CD4-positive, alpha-beta T cell treated with Interleukin-1 beta for 1 hour (primary cell): ENCODE data around the gene HPSE2.
"Not testable (repeated sequence)": the region's sequence is repeated elsewhere in the genome, so short reads cannot be mapped to it uniquely, and the experiment has no call there.

Experiments used
- DNase-seq, 2 donors: peaks; one replicate each; pipeline ENCODE4 v3.0.0-alpha.2; 2020 to 2022

HPSE2 gene

GRCh38 chr10:98538472-98538871, 697.2 kb downstream of the HPSE2 start:
- no peak for DNase-seq

GRCh38 chr10:98536551-98536950, 699.1 kb downstream of the HPSE2 start:
- DNase-seq: no peak

DNA sequence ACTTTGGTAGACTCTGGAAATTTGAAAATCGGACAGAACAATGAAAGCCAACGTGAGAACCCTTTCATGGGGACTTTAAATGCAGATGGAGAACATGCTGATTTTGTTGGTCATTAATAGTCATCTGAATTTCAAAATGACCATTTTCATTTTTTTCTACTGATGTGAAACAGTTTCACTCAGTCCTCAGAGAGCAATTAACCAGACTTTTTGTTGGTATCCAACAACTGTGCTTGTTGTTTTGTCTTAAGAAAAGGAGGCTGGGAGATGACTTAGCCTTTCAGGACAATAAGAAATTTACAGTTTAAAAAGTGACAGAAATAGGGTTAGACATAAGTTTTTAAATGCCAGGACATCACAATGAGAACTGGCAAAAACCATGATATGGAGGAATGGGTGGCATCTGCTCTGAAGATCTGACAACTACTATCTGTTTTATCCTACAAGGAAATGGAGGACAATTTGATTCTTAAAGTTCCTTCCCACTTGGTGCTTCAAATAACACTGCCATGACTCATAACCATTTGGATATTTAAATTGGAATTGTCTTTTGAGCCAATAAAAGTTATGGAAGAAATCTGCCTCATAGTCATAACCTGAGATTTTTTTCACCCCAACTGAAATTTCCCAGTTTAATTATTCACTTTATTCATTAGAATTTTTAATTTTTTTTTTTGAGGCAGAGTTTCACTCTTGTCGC, 701.8 kb downstream of the HPSE2 start:
- DNase-seq: no peak

- no peak for DNase-seq
Measured at GRCh38 chr10:98533241-98533640, 702.4 kb downstream of the HPSE2 start.

DNA sequence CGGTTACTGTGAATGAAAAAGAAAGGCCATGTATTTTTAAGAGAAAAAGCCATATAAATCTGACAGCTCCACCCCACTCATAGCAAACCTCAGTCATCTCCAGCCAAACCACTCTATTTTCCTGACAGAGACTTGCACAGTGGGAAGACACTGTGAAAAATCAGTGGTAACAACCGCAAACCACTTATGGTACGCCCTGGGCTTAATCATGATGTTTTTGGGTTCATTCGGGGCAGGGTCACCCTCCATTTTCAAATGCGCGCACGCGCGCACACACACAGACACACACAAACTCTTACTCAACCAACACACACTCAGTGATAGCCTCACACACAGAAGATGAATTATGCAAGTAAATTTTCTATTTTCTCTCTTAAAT, 706.9 kb downstream of the HPSE2 start:
- DNase-seq: no peak

GRCh38 chr10:98528166-98528804, 707.4 kb downstream of the HPSE2 start:
- no peak for DNase-seq

DNA sequence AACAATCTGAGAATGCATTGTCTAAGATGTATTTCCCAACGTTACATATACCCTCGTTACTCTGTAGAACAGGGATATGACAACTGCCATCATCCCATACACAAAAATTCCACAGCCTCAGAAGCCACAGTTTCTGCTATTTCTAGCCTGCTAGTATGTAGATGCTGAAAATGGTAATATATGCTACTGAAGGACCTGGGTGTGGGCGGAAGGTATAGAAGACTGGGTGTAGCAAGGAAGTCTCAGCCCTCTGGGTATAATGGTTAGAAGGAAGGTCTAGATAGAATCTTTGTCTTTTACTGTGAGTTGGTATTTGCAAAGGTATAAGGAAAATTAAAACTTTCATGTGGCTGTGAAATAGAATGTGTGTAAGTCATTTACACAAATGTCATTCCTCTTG, 709.7 kb downstream of the HPSE2 start:
- DNase-seq: no peak

DNA sequence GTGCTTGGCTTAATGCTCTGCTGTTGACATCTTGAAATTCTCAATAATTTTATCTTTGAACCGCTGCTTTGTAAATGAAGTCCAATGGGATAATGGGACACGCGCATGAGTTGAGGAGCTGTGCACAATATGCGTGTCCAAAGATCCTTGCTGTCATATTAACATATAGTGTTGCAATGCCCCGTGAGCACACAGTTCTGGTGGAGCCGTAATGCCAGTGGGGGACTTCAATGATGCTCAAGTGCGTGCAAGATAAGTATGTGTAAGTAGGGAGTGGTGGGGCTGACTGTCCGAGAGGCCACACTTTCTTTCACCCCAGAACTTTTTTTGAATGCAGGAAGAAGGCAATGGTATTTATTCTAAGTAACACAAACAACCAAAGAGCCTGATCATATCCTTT, 711.5 kb downstream of the HPSE2 start:
- DNase-seq: no peak

DNA sequence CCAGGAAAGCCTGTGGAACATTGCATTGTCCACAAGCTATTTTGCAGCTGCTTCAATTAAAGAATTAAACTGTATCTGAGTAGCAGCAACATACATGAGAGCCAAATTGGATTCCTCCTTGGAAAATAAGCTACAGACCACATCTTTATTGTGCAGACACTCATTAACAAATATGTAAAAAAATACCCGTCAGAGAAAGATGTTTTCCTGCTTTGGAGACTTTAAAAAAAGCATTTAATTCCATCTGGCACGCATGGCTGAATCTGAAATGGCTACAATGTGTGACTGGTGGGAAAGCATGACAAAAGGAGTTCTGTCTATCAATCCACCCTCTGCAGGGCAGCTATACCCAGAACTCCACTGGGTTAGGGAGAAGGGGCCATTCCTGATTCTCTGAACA, 715.8 kb downstream of the HPSE2 start:
- DNase-seq: no peak

GRCh38 chr10:98517672-98518071, 718.0 kb downstream of the HPSE2 start:
- DNase-seq: no peak

GRCh38 chr10:98516352-98516751, 719.3 kb downstream of the HPSE2 start:
- DNase-seq: no peak

GRCh38 chr10:98513704-98514103, 721.9 kb downstream of the HPSE2 start:
- no peak for DNase-seq

GRCh38 chr10:98511876-98512275, 723.8 kb downstream of the HPSE2 start:
- DNase-seq: no peak

DNA sequence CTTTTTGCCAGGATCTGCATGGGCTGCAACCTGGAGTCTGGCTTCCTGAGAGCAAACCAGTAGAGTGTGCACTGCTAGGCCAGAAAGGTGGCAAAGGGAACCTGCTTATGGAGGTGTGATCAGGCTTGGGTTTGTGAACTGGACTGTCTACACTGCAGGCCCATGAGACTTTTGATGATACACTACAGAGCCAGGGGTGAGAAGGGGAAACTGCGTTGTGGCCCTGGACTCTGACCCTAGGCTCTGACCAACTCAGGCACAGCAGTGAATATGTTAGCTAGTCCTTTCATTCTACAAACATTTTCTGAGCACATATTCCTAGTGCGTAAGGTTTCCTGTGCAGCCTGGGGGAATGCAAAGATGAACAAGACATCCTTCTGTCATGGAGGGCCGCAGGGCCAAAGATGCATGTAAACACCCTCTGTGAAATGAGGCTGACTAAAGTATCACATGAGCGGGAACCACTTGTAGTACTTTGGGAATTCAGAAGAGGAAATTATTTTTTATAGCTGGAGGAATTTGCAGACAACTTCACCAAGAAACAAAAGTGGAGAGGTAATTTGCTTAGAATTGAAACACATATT, 725.1 kb downstream of the HPSE2 start:
- no peak for DNase-seq

GRCh38 chr10:98509745-98510144, 725.9 kb downstream of the HPSE2 start:
- no peak for DNase-seq

- not testable (repeated sequence) for DNase-seq
Measured at GRCh38 chr10:98502535-98502934, 733.1 kb downstream of the HPSE2 start.

DNA sequence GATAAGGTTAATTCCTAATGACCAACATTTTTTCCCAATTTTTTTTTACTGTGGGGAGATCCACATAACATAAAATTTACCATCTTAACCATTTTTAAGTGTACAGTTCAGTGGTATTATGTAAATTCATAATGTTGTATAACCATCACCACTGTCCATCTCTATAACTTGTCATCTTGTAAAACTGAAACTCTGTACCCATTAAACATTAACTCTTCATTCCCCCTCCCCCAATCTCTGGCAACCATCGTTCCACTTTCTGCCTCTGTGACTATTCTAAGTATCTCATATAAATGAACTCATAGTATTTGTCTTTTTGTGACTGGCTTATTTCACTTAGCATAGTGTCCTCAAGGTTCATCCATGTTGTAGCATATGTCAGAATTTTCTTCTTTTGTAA, 742.9 kb downstream of the HPSE2 start:
- DNase-seq: no peak

GRCh38 chr10:98489561-98490481, 745.8 kb downstream of the HPSE2 start:
- no peak for DNase-seq

- DNase-seq: no peak
Measured at GRCh38 chr10:98488669-98489430, 746.8 kb downstream of the HPSE2 start.

- DNase-seq: no peak
Measured at GRCh38 chr10:98487649-98488048, 748.0 kb downstream of the HPSE2 start.

DNA sequence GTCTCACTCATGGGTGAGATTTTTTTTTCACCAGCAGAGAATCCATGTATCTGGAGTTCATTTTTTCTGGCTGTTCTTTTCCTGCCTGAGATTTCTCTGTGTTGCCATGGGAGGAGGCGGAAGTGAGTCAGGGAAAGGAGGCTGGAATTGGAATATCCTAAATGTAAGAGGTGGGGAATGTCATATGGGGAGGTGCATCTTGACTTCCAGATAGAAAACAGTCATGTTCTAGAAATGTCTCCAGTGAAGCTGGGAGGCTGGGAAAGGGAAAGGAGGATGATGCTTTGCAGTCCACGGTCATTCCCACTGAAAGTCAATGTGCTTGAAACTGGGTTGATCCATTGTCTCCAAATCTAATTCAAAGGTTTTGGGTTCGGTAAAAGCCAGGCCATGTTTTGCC, 749.2 kb downstream of the HPSE2 start:
- no peak for DNase-seq

GRCh38 chr10:98485959-98486358, 749.7 kb downstream of the HPSE2 start:
- DNase-seq: no peak

DNA sequence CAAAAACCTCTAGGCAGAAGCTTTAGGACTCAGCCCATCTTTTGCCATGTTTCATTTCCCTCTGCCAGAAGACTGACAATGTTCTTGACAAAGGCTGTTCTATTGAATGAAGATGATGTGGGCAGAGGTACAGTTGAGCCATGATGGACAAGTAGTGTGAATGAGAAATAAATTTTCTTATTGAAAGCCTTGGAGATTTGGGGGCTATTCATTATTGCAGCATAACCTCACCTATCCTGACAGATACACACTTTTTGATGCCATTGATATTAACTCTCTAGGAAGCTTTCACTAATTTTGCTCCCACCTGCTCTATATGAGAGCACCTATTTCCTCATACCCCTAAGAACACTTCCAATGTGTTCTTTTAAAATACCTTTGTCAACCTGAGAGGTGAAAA, 752.0 kb downstream of the HPSE2 start:
- no peak for DNase-seq
